Upper lobe of left lung (tissue), 4 donors: ENCODE measurements around the gene FBLN2.

Experiments
- POLR2A ChIP-seq, 4 donors: fragments of 450-650 bp; IDR thresholded peaks; one replicate each; pipeline ENCODE4 v1.5.1; 2016 to 2017; ENCODE audit warnings: antibody characterized with exemption in 4 of 4, mild to moderate bottlenecking in 2 of 4
- POLR2AphosphoS5 ChIP-seq, 2 donors: sonication (generic); formaldehyde crosslinking; IDR thresholded peaks; one replicate each; pipeline ENCODE4 v1.5.1; 2017; ENCODE audit warnings: antibody characterized with exemption in 2 of 2
- TF ChIP-seq, protein P1 (sequence below), 6 experiments: fragments of 450-650 bp in 4 of 6; fragments of 200-600 bp in 2 of 6; sonication (generic) in 2 of 6; IDR thresholded peaks; one replicate each; pipeline ENCODE4 v1.5.1; 2016 to 2019; ENCODE audit warnings: antibody characterized with exemption in 6 of 6

DNA sequence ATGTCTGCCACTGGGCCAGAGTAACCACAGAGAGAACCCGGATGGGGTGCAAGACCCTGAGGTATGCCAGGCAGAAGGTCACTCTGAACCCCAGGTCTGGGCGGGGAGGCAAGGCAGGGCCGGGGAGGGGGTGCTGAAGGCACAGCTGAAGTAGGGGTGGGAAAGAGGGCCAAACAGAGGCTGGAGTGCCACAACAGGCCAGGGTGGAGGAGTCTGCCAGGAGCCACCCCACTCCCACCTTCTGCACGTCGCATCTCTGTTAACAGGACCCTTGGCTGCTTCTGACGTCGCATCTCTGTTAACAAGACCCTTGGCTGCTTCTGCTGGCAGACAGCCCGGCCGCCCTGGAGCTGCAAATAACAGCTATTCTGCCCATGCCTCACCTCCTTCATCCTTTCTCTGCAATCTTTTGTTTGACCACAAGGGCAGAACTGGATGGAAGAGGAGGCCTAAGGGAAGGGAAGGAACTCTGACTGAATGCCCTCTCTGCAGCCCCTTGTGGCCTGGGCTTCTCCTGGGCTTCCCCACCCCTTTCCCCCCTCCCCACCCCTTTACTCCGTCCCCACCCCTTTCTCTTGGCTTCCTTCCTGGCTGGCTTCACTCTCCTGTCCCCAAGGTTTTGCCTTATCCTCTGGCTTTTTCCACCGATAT is 20.6 kb upstream of the FBLN2 start:
- TF ChIP-seq POLR2A (IDR thresholded peaks at IDR 0.05) = no peak
- TF ChIP-seq, protein P1, sequence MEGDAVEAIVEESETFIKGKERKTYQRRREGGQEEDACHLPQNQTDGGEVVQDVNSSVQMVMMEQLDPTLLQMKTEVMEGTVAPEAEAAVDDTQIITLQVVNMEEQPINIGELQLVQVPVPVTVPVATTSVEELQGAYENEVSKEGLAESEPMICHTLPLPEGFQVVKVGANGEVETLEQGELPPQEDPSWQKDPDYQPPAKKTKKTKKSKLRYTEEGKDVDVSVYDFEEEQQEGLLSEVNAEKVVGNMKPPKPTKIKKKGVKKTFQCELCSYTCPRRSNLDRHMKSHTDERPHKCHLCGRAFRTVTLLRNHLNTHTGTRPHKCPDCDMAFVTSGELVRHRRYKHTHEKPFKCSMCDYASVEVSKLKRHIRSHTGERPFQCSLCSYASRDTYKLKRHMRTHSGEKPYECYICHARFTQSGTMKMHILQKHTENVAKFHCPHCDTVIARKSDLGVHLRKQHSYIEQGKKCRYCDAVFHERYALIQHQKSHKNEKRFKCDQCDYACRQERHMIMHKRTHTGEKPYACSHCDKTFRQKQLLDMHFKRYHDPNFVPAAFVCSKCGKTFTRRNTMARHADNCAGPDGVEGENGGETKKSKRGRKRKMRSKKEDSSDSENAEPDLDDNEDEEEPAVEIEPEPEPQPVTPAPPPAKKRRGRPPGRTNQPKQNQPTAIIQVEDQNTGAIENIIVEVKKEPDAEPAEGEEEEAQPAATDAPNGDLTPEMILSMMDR (IDR thresholded peaks at IDR 0.05) = no peak
- no peak for TF ChIP-seq POLR2AphosphoS5 (IDR thresholded peaks at IDR 0.05)
